Breast epithelium (tissue), 4 donors: Measurements from ENCODE around the gene SMARCA2. TPM values are rescaled to one million over a fixed set of nuclear protein-coding genes. Genes with fewer than 3 reads are reported as not detected.

Experiments used
- DNase-seq, 2 donors: peaks; one replicate each; pipeline ENCODE4 v3.0.0-alpha.2; 2019; ENCODE audit warnings: low spot score in 2 of 2
- H3K27ac ChIP-seq, 2 donors: fragments of 200-600 bp; sonication (generic) in 1 of 2; one replicate each; pipeline ENCODE4 v1.5.1; 2016 to 2019; ENCODE audit warnings: mild to moderate bottlenecking in 1 of 2
- H3K27me3 ChIP-seq, 2 donors: fragments of 200-600 bp; sonication (generic) in 1 of 2; one replicate each; pipeline versions ENCODE4 v1.5.1 to v1.6.0; 2017 to 2019; ENCODE audit warnings: control low read depth in 1 of 2, mild to moderate bottlenecking in 1 of 2
- H3K36me3 ChIP-seq: fragments of 200-600 bp; one replicate; pipeline ENCODE4 v1.5.1; 2019
- H3K4me1 ChIP-seq, 2 donors: fragments of 200-600 bp; sonication (generic); one replicate each; pipeline ENCODE4 v1.5.1; 2016 to 2019; ENCODE audit warnings: control low read depth in 1 of 2
- H3K4me3 ChIP-seq, 3 donors: fragments of 200-600 bp; sonication (generic); 1 replicate in 2 of 3; 2 replicates in 1 of 3; pipeline ENCODE4 v1.5.1; 2016 to 2019; ENCODE audit warnings: mild to moderate bottlenecking in 3 of 3, moderate library complexity in 2 of 3
- H3K9me3 ChIP-seq, 2 donors: fragments of 200-600 bp; sonication (generic) in 1 of 2; one replicate each; pipeline ENCODE4 v1.5.1; 2016 to 2019; ENCODE audit warnings: control low read depth in 1 of 2
- CTCF ChIP-seq, 3 donors: fragments of 450-650 bp; IDR thresholded peaks; one replicate each; pipeline ENCODE4 v1.5.1; 2016 to 2017; ENCODE audit warnings: antibody characterized with exemption in 3 of 3, mild to moderate bottlenecking in 3 of 3, moderate library complexity in 3 of 3
- POLR2A ChIP-seq: fragments of 450-650 bp; IDR thresholded peaks from one replicate; pipeline ENCODE4 v1.6.1; 2016; ENCODE audit warnings: antibody characterized with exemption, mild to moderate bottlenecking, moderate library complexity
- POLR2AphosphoS5 ChIP-seq, 3 donors: sonication (generic); formaldehyde crosslinking; IDR thresholded peaks; one replicate each; pipeline ENCODE4 v1.6.1; 2017; ENCODE audit warnings: antibody characterized with exemption in 3 of 3
- intact Hi-C: fragments of 100-400 bp; cut with DNase I; formaldehyde crosslinking; loops from one replicate; pipeline ENCODE4 v1.15.1; 2023; ENCODE audit warnings: low total_unique reads
- total RNA-seq, 3 donors: library from RNA; depleted of rRNA; stranded (reverse); fragments of >200 nt; gene quantifications; one replicate each; pipeline ENCODE4 v1.1.0, GENCODE V29; 2016

The SMARCA2 gene
- total RNA-seq, 3 donors from 2014 or later = 140 to 191 (median 142) TPM

DNA sequence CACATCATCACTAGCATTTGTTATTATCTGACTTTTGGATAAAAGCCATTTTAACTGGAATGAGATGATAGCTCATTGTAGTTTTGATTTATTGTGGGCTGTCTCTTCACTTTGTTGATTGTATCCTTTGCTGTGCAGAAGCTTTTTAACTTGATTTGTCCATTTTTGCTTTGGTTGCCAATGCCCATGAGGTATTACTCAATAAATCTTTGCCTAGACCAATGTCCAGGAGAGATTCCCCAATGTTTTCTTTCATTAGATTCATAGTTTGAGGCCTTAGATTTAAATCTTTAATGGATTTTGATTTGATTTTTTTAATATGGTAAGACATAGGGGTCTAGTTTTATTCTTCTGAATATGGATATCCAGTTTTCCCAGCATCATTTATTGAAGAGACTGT is 28.8 kb upstream of the SMARCA2 start:
- no peak for DNase-seq
- Histone ChIP-seq H3K36me3 (no peaks in the 10 kb centered on the region), H3K4me3 (no peak overlapping the region), H3K9me3 (no peaks in the 10 kb centered on the region), H3K27ac (no peak overlapping the region), H3K27me3 (no peaks in the 10 kb centered on the region), H3K4me1 (no peaks in the 10 kb centered on the region)
- intact Hi-C loops = no loop called here
- TF ChIP-seq CTCF (IDR thresholded peaks at IDR 0.05) = no peak
- no peak for TF ChIP-seq POLR2AphosphoS5 (IDR thresholded peaks at IDR 0.05)
- no peak for TF ChIP-seq POLR2A

DNA sequence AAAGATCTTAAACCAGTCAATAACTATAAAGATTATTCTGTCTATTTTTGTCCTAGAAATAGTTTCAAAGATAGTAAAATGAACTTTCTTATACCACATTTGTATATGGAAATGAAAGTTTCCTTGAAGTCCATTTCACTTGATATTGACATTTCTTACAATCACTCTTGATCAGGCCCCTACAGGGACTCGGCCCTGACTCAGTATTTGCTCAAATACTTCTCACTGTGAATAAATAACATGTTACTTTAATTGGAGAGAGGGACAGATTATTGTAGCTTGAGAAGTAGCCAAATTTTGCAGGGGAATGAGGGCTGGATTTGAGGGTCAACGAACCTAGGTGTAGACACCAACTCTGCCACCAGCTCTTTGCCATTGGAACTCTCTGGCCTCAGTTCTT is 25.6 kb upstream of the SMARCA2 start:
- no peaks in the 10 kb centered on the region for H3K36me3 ChIP-seq
- no peak for DNase-seq
- TF ChIP-seq CTCF (IDR thresholded peaks at IDR 0.05) = no peak
- TF ChIP-seq POLR2AphosphoS5 (IDR thresholded peaks at IDR 0.05) = no peak
- TF ChIP-seq POLR2A = no peak
- H3K27ac ChIP-seq = no peak overlapping the region
- no peaks in the 10 kb centered on the region for H3K4me1 ChIP-seq
- H3K27me3 ChIP-seq = no peaks in the 10 kb centered on the region
- no peak overlapping the region for H3K4me3 ChIP-seq
- no peaks in the 10 kb centered on the region for H3K9me3 ChIP-seq
- intact Hi-C loops = no loop called here

GRCh38 chr9:1994180-1994579 is 21.0 kb upstream of the SMARCA2 start:
- no peak overlapping the region for H3K4me3 ChIP-seq
- TF ChIP-seq POLR2AphosphoS5 (IDR thresholded peaks at IDR 0.05) (no peak), CTCF (IDR thresholded peaks at IDR 0.05) (no peak), POLR2A (no peak)
- DNase-seq = no peak
- no peaks in the 10 kb centered on the region for H3K9me3 ChIP-seq
- no peaks in the 10 kb centered on the region for H3K36me3 ChIP-seq
- intact Hi-C loops = no loop called here
- no peak overlapping the region for H3K27ac ChIP-seq
- H3K4me1 ChIP-seq = no peaks in the 10 kb centered on the region
- H3K27me3 ChIP-seq = no peaks in the 10 kb centered on the region

DNA sequence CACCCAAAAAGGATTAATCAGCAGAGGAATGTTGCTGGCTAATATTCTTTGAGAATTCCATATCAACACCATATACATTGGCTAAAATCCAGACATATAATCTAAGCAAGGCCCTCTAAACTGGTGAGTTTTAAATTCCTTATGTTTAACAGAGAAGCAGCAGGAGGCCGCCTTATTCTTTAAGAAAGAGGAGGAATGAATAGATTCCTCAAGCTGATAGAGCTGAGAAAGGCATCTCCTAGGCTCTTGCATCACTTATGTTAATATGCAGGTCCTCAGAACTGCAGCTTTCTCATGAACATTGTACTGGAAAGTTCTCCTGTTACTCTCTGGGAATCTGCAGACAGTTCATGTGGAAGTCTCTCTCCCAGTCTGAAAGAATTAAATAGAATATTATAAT is 20.1 kb upstream of the SMARCA2 start:
- intact Hi-C loops = no loop called here
- Histone ChIP-seq H3K27me3 (no peaks in the 10 kb centered on the region), H3K27ac (no peak overlapping the region), H3K9me3 (no peaks in the 10 kb centered on the region), H3K4me3 (no peak overlapping the region), H3K4me1 (no peaks in the 10 kb centered on the region), H3K36me3 (no peaks in the 10 kb centered on the region)
- TF ChIP-seq POLR2AphosphoS5 (IDR thresholded peaks at IDR 0.05) = no peak
- TF ChIP-seq POLR2A = no peak
- TF ChIP-seq CTCF (IDR thresholded peaks at IDR 0.05) = no peak
- DNase-seq = no peak

- no peaks in the 10 kb centered on the region for H3K9me3 ChIP-seq
- no peaks in the 10 kb centered on the region for H3K27me3 ChIP-seq
- intact Hi-C loops = no loop called here
- H3K4me3 ChIP-seq = no peak overlapping the region
- no peak overlapping the region for H3K27ac ChIP-seq
- H3K36me3 ChIP-seq = no peaks in the 10 kb centered on the region
- TF ChIP-seq POLR2A (no peak), POLR2AphosphoS5 (IDR thresholded peaks at IDR 0.05) (no peak), CTCF (IDR thresholded peaks at IDR 0.05) (no peak)
- no peaks in the 10 kb centered on the region for H3K4me1 ChIP-seq
- no peak for DNase-seq
These were observed 19.0 kb upstream of the SMARCA2 start for GRCh38 chr9:1996156-1996555.
